ENCODE measurements around the gene SLC39A3. TPM values are rescaled to one million over a fixed set of nuclear protein-coding genes. Genes with fewer than 3 reads are reported as not detected.

SLC39A3 gene
- total and polyA plus RNA-seq, 2 experiments from 2014 or later: 33.5 to 47.4 TPM

DNA sequence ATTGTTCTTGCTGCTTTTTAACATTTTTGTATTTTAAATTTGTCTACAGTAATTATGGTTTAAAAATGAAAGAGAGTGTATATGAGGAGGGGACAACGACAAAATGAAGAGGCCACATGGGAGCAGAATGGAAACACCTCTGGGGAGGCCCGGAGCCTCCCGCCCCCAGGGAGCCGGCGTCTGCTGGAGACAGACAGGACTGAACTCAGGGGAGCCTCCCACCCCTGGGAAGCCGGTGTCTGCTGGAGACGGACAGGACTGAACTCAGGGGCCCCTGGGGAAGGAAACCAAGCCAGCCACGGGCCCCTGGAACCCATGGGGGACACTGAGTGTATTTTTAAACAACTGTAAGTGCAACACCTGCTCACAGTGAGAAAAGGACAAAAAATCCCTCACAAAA, 16.7 kb upstream of the SLC39A3 start (continued):
- TF ChIP-seq, protein P1, sequence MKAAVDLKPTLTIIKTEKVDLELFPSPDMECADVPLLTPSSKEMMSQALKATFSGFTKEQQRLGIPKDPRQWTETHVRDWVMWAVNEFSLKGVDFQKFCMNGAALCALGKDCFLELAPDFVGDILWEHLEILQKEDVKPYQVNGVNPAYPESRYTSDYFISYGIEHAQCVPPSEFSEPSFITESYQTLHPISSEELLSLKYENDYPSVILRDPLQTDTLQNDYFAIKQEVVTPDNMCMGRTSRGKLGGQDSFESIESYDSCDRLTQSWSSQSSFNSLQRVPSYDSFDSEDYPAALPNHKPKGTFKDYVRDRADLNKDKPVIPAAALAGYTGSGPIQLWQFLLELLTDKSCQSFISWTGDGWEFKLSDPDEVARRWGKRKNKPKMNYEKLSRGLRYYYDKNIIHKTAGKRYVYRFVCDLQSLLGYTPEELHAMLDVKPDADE (IDR thresholded peaks at IDR 0.05): no peak
- no peak for TF ChIP-seq NANOG (IDR thresholded peaks at IDR 0.05; ENCODE audit: borderline replicate concordance)
- no peak for TF ChIP-seq JUNB (IDR thresholded peaks at IDR 0.05; ENCODE audit: unreplicated experiment)
- no peak for TF ChIP-seq CREB1 (CRISPR knock-in tag; IDR thresholded peaks at IDR 0.05; ENCODE audit: low read depth)

DNA sequence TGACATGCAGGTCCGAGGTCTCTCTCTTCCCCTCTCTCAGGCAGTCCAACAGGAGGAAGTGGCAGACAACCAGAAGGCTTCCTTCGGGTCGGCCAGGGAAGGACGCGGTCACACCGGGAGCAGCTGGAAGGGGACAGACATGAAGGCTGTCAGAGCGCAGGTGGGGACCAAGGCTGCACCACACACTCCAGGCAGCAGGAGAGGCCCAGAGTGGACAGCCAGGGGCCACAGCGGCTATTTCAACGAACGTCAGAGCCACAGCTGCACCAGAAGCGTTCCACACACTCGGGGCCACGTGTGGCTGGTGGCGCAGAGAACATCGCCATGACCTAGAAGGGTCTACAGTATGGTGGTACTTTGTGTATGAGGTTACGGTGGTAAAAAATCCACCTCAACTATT, 16.0 kb upstream of the SLC39A3 start:
- H3K9me3 Mint-ChIP-seq: no peaks in the 10 kb centered on the region
- Histone ChIP-seq H3K27me3 (ENCODE audit: insufficient read depth) (no peaks in the 10 kb centered on the region), H3K4me2 (no peak overlapping the region), H3K4me1 (ENCODE audit: insufficient read depth) (no peaks in the 10 kb centered on the region), H2AFZ (no peak overlapping the region), H3F3A (replicated peaks; ENCODE audit: low read depth) (no peaks in the 10 kb centered on the region), H3K9me2 (ENCODE audit: insufficient read depth) (no peaks in the 10 kb centered on the region), H4K20me1 (replicated peaks; ENCODE audit: insufficient read depth) (no peaks in the 10 kb centered on the region; the same call in 1 of the 2 replicates), H3K4me3 (no peak overlapping the region), H3K36me3 (ENCODE audit: insufficient read depth) (peaks cover 6% of the 10 kb centered on the region), H3K79me2 (replicated peaks; ENCODE audit: insufficient read depth) (no peaks in the 10 kb centered on the region), H3K27ac (ENCODE audit: low read depth) (no peak overlapping the region)
- H3K4me1 Mint-ChIP-seq: no peaks in the 10 kb centered on the region
- peaks cover 55% of the 10 kb centered on the region for H3K36me3 Mint-ChIP-seq (ENCODE audit: low read depth)
- no peak for ATAC-seq
- DNase-seq (ENCODE audit: low spot score): no peak
- peaks cover 16% of the 10 kb centered on the region for H3K27me3 Mint-ChIP-seq (ENCODE audit: insufficient read depth, low read depth, poor library complexity)
- H3K27ac Mint-ChIP-seq: no peak overlapping the region
- H3K4me3 Mint-ChIP-seq: no peak overlapping the region
- TF ChIP-seq ZNF331 (CRISPR knock-in tag; IDR thresholded peaks at IDR 0.05; ENCODE audit: low read depth): no peak
- no peak for TF ChIP-seq CREB1 (CRISPR knock-in tag; IDR thresholded peaks at IDR 0.05; ENCODE audit: low read depth)
- no peak for TF ChIP-seq EZH2phosphoT487 (IDR thresholded peaks at IDR 0.05; ENCODE audit: unreplicated experiment)
- no peak for TF ChIP-seq POLR2AphosphoS5 (IDR thresholded peaks at IDR 0.05; ENCODE audit: low read depth)
- TF ChIP-seq, protein P2, sequence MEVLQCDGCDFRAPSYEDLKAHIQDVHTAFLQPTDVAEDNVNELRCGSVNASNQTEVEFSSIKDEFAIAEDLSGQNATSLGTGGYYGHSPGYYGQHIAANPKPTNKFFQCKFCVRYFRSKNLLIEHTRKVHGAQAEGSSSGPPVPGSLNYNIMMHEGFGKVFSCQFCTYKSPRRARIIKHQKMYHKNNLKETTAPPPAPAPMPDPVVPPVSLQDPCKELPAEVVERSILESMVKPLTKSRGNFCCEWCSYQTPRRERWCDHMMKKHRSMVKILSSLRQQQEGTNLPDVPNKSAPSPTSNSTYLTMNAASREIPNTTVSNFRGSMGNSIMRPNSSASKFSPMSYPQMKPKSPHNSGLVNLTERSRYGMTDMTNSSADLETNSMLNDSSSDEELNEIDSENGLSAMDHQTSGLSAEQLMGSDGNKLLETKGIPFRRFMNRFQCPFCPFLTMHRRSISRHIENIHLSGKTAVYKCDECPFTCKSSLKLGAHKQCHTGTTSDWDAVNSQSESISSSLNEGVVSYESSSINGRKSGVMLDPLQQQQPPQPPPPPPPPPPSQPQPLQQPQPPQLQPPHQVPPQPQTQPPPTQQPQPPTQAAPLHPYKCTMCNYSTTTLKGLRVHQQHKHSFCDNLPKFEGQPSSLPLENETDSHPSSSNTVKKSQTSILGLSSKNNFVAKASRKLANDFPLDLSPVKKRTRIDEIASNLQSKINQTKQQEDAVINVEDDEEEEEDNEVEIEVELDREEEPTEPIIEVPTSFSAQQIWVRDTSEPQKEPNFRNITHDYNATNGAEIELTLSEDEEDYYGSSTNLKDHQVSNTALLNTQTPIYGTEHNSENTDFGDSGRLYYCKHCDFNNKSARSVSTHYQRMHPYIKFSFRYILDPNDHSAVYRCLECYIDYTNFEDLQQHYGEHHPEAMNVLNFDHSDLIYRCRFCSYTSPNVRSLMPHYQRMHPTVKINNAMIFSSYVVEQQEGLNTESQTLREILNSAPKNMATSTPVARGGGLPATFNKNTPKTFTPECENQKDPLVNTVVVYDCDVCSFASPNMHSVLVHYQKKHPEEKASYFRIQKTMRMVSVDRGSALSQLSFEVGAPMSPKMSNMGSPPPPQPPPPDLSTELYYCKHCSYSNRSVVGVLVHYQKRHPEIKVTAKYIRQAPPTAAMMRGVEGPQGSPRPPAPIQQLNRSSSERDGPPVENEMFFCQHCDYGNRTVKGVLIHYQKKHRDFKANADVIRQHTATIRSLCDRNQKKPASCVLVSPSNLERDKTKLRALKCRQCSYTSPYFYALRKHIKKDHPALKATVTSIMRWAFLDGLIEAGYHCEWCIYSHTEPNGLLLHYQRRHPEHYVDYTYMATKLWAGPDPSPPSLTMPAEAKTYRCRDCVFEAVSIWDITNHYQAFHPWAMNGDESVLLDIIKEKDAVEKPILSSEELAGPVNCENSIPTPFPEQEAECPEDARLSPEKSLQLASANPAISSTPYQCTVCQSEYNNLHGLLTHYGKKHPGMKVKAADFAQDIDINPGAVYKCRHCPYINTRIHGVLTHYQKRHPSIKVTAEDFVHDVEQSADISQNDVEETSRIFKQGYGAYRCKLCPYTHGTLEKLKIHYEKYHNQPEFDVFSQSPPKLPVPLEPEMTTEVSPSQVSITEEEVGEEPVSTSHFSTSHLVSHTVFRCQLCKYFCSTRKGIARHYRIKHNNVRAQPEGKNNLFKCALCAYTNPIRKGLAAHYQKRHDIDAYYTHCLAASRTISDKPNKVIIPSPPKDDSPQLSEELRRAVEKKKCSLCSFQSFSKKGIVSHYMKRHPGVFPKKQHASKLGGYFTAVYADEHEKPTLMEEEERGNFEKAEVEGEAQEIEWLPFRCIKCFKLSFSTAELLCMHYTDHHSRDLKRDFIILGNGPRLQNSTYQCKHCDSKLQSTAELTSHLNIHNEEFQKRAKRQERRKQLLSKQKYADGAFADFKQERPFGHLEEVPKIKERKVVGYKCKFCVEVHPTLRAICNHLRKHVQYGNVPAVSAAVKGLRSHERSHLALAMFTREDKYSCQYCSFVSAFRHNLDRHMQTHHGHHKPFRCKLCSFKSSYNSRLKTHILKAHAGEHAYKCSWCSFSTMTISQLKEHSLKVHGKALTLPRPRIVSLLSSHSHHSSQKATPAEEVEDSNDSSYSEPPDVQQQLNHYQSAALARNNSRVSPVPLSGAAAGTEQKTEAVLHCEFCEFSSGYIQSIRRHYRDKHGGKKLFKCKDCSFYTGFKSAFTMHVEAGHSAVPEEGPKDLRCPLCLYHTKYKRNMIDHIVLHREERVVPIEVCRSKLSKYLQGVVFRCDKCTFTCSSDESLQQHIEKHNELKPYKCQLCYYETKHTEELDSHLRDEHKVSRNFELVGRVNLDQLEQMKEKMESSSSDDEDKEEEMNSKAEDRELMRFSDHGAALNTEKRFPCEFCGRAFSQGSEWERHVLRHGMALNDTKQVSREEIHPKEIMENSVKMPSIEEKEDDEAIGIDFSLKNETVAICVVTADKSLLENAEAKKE (CRISPR knock-in tag; IDR thresholded peaks at IDR 0.05): no peak
- no peak for TF ChIP-seq STAT1 (IDR thresholded peaks at IDR 0.05; ENCODE audit: unreplicated experiment)
- TF ChIP-seq, protein P3, sequence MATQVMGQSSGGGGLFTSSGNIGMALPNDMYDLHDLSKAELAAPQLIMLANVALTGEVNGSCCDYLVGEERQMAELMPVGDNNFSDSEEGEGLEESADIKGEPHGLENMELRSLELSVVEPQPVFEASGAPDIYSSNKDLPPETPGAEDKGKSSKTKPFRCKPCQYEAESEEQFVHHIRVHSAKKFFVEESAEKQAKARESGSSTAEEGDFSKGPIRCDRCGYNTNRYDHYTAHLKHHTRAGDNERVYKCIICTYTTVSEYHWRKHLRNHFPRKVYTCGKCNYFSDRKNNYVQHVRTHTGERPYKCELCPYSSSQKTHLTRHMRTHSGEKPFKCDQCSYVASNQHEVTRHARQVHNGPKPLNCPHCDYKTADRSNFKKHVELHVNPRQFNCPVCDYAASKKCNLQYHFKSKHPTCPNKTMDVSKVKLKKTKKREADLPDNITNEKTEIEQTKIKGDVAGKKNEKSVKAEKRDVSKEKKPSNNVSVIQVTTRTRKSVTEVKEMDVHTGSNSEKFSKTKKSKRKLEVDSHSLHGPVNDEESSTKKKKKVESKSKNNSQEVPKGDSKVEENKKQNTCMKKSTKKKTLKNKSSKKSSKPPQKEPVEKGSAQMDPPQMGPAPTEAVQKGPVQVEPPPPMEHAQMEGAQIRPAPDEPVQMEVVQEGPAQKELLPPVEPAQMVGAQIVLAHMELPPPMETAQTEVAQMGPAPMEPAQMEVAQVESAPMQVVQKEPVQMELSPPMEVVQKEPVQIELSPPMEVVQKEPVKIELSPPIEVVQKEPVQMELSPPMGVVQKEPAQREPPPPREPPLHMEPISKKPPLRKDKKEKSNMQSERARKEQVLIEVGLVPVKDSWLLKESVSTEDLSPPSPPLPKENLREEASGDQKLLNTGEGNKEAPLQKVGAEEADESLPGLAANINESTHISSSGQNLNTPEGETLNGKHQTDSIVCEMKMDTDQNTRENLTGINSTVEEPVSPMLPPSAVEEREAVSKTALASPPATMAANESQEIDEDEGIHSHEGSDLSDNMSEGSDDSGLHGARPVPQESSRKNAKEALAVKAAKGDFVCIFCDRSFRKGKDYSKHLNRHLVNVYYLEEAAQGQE (IDR thresholded peaks at IDR 0.05; ENCODE audit: unreplicated experiment): no peak
- no peak for TF ChIP-seq NANOG (IDR thresholded peaks at IDR 0.05; ENCODE audit: borderline replicate concordance)
- no peak for TF ChIP-seq EZH2 (IDR thresholded peaks at IDR 0.05; ENCODE audit: low read depth, unreplicated experiment)
- no peak for TF ChIP-seq ZNF114 (CRISPR knock-in tag; IDR thresholded peaks at IDR 0.05)
- TF ChIP-seq, protein P1 (IDR thresholded peaks at IDR 0.05): no peak
- no peak for TF ChIP-seq JUNB (IDR thresholded peaks at IDR 0.05; ENCODE audit: unreplicated experiment)

Measured in GM23338 (cell line).